AG10803 (cell line): ENCODE data around the gene DLG2.

ENCODE experiments used
- DNase-seq: peaks from one replicate; pipeline ENCODE4 v3.0.0; 2010; ENCODE audit warnings: low read depth
- H3K4me3 ChIP-seq: 2 replicates; pipeline ENCODE4 v1.5.1; 2011; ENCODE audit warnings: mild to moderate bottlenecking, low read length, control low read depth
- TF ChIP-seq, protein P1 (sequence below): conservative IDR thresholded peaks from 2 replicates; pipeline ENCODE4 v1.5.1; 2011; ENCODE audit warnings: mild to moderate bottlenecking, low read length, control low read depth, inconsistent platforms

DLG2 gene

DNA sequence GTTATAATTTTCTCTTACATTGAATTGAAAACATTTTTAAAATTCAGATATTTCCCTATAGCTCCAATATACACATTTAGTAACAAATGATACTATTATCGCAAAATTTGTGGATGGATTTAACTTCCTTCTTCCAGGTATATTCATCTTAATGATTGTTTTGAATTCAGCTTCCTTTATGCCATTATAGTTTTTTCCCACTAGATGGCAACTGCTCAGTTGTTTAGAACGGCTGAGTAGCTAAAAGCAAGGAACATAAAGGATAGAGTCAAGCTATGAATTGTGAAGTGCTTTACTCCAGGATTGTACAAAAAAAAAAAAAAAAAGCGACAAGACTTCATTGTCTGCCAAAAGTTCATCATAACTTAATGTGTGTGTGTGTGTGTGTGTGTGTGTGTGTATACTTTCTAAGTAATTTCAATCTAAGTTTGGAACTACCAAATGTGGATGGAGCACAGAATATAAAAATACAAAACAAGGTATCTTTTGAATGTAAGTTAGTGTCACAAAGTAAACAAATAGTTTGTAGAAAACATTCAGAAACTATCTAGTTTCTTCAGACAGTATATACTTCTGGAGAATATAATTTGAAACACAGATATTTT, 846.4 kb downstream of the DLG2 start:
- TF ChIP-seq, protein P1, sequence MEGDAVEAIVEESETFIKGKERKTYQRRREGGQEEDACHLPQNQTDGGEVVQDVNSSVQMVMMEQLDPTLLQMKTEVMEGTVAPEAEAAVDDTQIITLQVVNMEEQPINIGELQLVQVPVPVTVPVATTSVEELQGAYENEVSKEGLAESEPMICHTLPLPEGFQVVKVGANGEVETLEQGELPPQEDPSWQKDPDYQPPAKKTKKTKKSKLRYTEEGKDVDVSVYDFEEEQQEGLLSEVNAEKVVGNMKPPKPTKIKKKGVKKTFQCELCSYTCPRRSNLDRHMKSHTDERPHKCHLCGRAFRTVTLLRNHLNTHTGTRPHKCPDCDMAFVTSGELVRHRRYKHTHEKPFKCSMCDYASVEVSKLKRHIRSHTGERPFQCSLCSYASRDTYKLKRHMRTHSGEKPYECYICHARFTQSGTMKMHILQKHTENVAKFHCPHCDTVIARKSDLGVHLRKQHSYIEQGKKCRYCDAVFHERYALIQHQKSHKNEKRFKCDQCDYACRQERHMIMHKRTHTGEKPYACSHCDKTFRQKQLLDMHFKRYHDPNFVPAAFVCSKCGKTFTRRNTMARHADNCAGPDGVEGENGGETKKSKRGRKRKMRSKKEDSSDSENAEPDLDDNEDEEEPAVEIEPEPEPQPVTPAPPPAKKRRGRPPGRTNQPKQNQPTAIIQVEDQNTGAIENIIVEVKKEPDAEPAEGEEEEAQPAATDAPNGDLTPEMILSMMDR = peak; percentile 64
- peak; percentile 34 for DNase-seq
- H3K4me3 ChIP-seq = no peak overlapping the region

DNA sequence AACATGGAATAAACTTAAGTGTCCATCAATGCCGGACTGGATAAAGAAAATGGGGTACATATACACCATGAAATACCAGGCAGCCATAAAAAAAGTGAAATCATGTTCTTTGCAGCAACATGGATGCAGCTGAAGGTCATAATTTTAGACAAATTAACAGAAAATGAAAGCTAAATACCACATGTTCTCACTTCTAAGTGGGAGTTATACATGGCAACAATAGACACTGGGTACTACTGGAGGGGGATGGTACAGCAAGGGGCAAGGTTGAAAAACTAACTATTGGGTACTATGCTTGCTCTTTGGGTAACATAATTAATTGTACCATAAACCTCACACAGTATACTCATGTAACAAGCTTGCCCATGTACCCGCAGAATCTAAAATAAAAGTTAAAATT, 851.6 kb downstream of the DLG2 start:
- TF ChIP-seq, protein P1 = no peak
- no peak overlapping the region for H3K4me3 ChIP-seq
- DNase-seq = no peak

DNA sequence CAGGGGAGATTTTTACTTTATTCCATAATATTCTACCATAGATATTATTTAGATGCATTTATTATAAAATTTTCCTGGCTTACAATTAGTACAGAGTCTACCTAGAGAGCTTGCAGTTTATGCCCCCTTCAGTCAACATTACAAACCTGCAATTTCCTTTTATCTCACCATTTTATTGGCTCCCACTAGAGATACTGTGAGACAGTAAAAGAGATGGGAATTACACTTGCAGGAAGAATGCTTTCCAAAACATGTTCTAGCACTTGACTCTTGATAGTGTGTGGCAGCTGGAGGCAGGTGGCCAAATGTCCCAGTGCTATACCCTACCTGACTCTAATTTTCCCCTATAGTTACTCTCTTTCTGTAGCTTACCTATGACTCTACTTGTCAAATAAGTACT, 863.2 kb downstream of the DLG2 start:
- no peak overlapping the region for H3K4me3 ChIP-seq
- TF ChIP-seq, protein P1 = no peak

DNA sequence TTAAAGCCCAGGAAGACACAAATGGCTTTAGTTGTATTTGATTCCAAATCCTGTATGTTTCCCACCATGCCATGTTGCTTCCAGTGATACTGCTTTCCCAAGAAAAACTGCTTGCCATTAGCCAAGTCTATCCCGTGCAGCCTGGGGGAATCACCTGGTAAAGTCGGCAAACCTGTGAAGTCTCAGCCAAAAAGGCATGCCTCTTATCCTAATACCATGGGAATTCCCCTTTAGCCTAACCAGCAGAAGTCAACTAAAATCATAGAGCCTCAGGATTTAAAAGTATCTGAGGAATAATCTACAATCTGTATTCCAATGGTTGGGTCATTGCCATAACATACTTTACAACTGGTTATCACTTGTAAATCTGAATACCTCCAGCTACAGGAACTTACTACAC, 869.4 kb downstream of the DLG2 start:
- no peak overlapping the region for H3K4me3 ChIP-seq
- TF ChIP-seq, protein P1 = no peak
- DNase-seq = no peak

More for the DNA sequence above, 863.2 kb downstream of the DLG2 start:
- no peak for DNase-seq

DNA sequence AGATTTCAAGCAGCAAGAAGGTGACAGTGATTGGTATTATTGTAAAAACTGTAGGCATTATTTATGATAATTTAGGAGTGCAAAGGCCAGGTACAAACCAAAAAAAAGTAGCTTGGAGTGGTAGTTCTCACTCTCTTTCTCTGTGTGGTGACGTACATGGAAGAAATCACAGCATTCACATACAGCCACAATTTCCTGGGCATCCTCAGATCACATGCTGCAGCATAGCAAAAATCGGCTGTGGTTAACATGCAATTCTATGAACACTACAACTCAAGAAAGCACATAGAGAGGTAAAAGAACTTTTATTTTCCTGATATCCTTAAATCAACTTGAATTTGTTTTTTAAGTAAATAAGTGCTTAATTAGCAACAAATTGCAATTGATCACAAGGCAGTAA, 875.8 kb downstream of the DLG2 start:
- no peak overlapping the region for H3K4me3 ChIP-seq
- no peak for DNase-seq
- TF ChIP-seq, protein P1 = no peak

DNA sequence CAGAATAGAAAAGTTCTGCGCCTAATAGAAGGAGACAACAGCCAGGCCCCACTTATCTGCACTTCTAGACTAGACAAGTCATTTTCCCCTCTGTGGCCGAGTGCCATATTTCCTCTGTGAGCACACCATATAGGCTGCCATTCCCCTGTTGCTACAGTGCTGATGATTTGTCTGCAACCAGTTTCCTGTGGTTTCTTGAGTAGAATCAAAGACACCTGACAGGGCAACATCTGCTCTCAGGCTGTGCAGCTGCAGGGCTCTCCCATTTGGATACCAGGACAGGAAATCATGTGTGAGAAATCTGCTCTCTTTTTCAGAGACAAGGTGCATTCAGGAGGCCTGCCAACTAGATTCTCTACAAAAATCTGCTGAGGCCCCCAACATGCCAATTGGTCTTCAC, 879.3 kb downstream of the DLG2 start:
- TF ChIP-seq, protein P1 = no peak
- no peak for DNase-seq
- no peak overlapping the region for H3K4me3 ChIP-seq

DNA sequence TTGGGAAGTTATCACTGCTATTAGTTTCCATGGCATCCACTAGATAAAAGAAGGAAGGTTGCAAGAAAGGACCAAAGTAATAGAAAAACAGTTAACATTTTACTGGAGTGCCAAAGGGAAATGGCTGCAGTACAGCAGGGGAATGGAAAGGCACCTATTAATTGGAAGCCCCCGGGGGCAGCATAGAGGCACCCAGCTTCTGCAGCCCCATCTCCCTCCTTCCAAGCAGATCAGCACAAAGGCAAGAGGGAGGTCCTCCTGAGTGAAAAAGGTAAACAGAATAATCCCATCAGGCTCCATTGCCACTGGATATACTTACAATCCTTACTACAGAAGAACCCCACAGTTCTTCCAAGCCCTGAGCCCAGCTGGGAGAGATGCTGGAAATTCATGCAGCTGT, 887.1 kb downstream of the DLG2 start:
- no peak overlapping the region for H3K4me3 ChIP-seq
- TF ChIP-seq, protein P1 = no peak
- no peak for DNase-seq
